Neural progenitor cell (in vitro differentiated cells): ENCODE measurements around the gene KNDC1. TPM values are rescaled to one million over a fixed set of nuclear protein-coding genes. Genes with fewer than 3 reads are reported as not detected.
"Not testable (repeated sequence)": the region's sequence is repeated elsewhere in the genome, so short reads cannot be mapped to it uniquely, and the experiment has no call there.

Experiments
- DNase-seq: peaks from one replicate; pipeline ENCODE4 v3.0.0-alpha.2; 2016; ENCODE audit warnings: low spot score
- H2AFZ ChIP-seq: fragments of 200-600 bp; sonication (generic); replicated peaks from 2 replicates; pipeline ENCODE4 v1.6.1; 2016; ENCODE audit warnings: antibody characterized with exemption
- H3F3A ChIP-seq: fragments of 200-600 bp; sonication (generic); 2 replicates; pipeline ENCODE4 v1.6.1; 2016; ENCODE audit warnings: antibody characterized with exemption, low read depth
- H3K27ac ChIP-seq: fragments of 200-600 bp; sonication (generic); 2 replicates; pipeline ENCODE4 v1.5.1; 2016; ENCODE audit warnings: mild to moderate bottlenecking
- H3K27me3 ChIP-seq: fragments of 200-600 bp; sonication (generic); 2 replicates; pipeline ENCODE4 v1.6.1; 2016; ENCODE audit warnings: mild to moderate bottlenecking, moderate library complexity
- H3K36me3 ChIP-seq: fragments of 200-600 bp; sonication (generic); 2 replicates; pipeline ENCODE4 v1.5.1; 2016
- H3K4me1 ChIP-seq: fragments of 200-600 bp; sonication (generic); 2 replicates; pipeline ENCODE4 v1.6.1; 2016; ENCODE audit warnings: mixed run types
- H3K4me2 ChIP-seq: fragments of 200-600 bp; sonication (generic); 2 replicates; pipeline ENCODE4 v1.6.1; 2016
- H3K4me3 ChIP-seq: fragments of 200-600 bp; sonication (generic); 2 replicates; pipeline ENCODE4 v1.5.1; 2016
- H3K79me2 ChIP-seq: fragments of 200-600 bp; sonication (generic); 2 replicates; pipeline ENCODE4 v1.6.1; 2016; ENCODE audit warnings: low read depth
- H3K9ac ChIP-seq: fragments of 200-600 bp; sonication (generic); 2 replicates; pipeline ENCODE4 v1.6.1; 2016
- H3K9me3 ChIP-seq: fragments of 200-600 bp; sonication (generic); 2 replicates; pipeline ENCODE4 v1.5.1; 2016; ENCODE audit warnings: low read depth
- H4K20me1 ChIP-seq: fragments of 200-600 bp; sonication (generic); 2 replicates; pipeline ENCODE4 v1.6.1; 2016; ENCODE audit warnings: low read depth
- H3K27ac Mint-ChIP-seq: 3 replicates; pipeline ENCODE4 v1.8.0; 2021; ENCODE audit warnings: mixed read lengths
- H3K27me3 Mint-ChIP-seq: 2 replicates; pipeline ENCODE4 v1.8.0; 2022; ENCODE audit warnings: low read depth, mild to moderate bottlenecking, inconsistent platforms, moderate library complexity, mixed read lengths; ENCODE audit not compliant: insufficient read depth
- H3K36me3 Mint-ChIP-seq: 3 replicates; pipeline ENCODE4 v1.8.0; 2021; ENCODE audit warnings: mixed read lengths
- H3K4me1 Mint-ChIP-seq: 3 replicates; pipeline ENCODE4 v1.8.0; 2021; ENCODE audit warnings: mixed read lengths
- H3K4me3 Mint-ChIP-seq: 3 replicates; pipeline ENCODE4 v1.8.0; 2021; ENCODE audit warnings: mild to moderate bottlenecking, moderate library complexity, mixed read lengths
- H3K9me3 Mint-ChIP-seq: 3 replicates; pipeline ENCODE4 v1.8.0; 2020; ENCODE audit warnings: mixed read lengths
- CTCF ChIP-seq: fragments of 200-600 bp; sonication (generic); IDR thresholded peaks from 2 replicates; pipeline ENCODE4 v1.5.1; 2017; ENCODE audit warnings: antibody characterized with exemption, mild to moderate bottlenecking
- EZH2 ChIP-seq: fragments of 200-600 bp; sonication (generic); IDR thresholded peaks from 2 replicates; pipeline ENCODE4 v1.6.1; 2017; ENCODE audit warnings: antibody characterized with exemption, mild to moderate bottlenecking, moderate library complexity
- EZH2phosphoT487 ChIP-seq: fragments of 200-600 bp; sonication (generic); IDR thresholded peaks from 2 replicates; pipeline ENCODE4 v1.6.1; 2017; ENCODE audit warnings: antibody characterized with exemption
- total RNA-seq: library from RNA; depleted of rRNA; stranded (reverse); fragments of >200 nt; gene quantifications from 2 replicates; pipeline ENCODE4 v1.2.3, GENCODE V29; 2015; ENCODE audit warnings: low replicate concordance

KNDC1 gene
- total RNA-seq, 1 donor from 2014 or later: 1.8 TPM

- H3K9me3 ChIP-seq: no peaks in the 10 kb centered on the region
- no peak overlapping the region for H3K4me3 ChIP-seq
- H3K27me3 ChIP-seq: peaks cover 100% of the 10 kb centered on the region
- peaks cover 9% of the 10 kb centered on the region for H3K4me1 Mint-ChIP-seq
- H3F3A ChIP-seq: peaks cover 11% of the 10 kb centered on the region
- no peak overlapping the region for H3K4me2 ChIP-seq
- H4K20me1 ChIP-seq: peaks cover 23% of the 10 kb centered on the region
- TF ChIP-seq CTCF (no peak), EZH2 (peak; percentile 47)
- DNase-seq: no peak
- no peak overlapping the region for H3K27ac ChIP-seq
- H3K9ac ChIP-seq: no peak overlapping the region
- H3K27ac Mint-ChIP-seq: no peak overlapping the region
- H3K27me3 Mint-ChIP-seq: peaks cover 67% of the 10 kb centered on the region
- H3K36me3 ChIP-seq: no peaks in the 10 kb centered on the region
- H3K79me2 ChIP-seq: no peaks in the 10 kb centered on the region
- no peak overlapping the region for H2AFZ ChIP-seq
- H3K4me3 Mint-ChIP-seq: no peak overlapping the region
- no peaks in the 10 kb centered on the region for H3K36me3 Mint-ChIP-seq
- H3K9me3 Mint-ChIP-seq: peaks cover 9% of the 10 kb centered on the region
- peaks cover 24% of the 10 kb centered on the region for H3K4me1 ChIP-seq
These were observed 72.0 kb downstream of the KNDC1 start for GRCh38 chr10:133231946-133232574.

GRCh38 chr10:133234796-133235195, 74.8 kb downstream of the KNDC1 start:
- H3K27ac Mint-ChIP-seq, H3K36me3 ChIP-seq, H3K36me3 Mint-ChIP-seq, H3K9ac ChIP-seq, H3K4me2 ChIP-seq, H2AFZ ChIP-seq, DNase-seq, H3K27ac ChIP-seq, H3K9me3 Mint-ChIP-seq, H3K4me3 Mint-ChIP-seq, H3K79me2 ChIP-seq, H3K4me3 ChIP-seq, H3K9me3 ChIP-seq: not testable (repeated sequence)
- H3K27me3 Mint-ChIP-seq: peaks cover 65% of the 10 kb centered on the region
- peaks cover 23% of the 10 kb centered on the region for H4K20me1 ChIP-seq
- peaks cover 100% of the 10 kb centered on the region for H3K27me3 ChIP-seq
- H3K4me1 ChIP-seq: peaks cover 36% of the 10 kb centered on the region
- peaks cover 12% of the 10 kb centered on the region for H3K4me1 Mint-ChIP-seq
- H3F3A ChIP-seq: peaks cover 19% of the 10 kb centered on the region

- H3F3A ChIP-seq: peaks cover 19% of the 10 kb centered on the region
- Mint-ChIP-seq H3K9me3 (peaks cover 5% of the 10 kb centered on the region), H3K4me3 (no peak overlapping the region), H3K4me1 (peaks cover 12% of the 10 kb centered on the region), H3K27ac (no peak overlapping the region), H3K27me3 (peaks cover 66% of the 10 kb centered on the region), H3K36me3 (no peaks in the 10 kb centered on the region)
- no peak for DNase-seq
- no peak overlapping the region for H3K9ac ChIP-seq
- H3K9me3 ChIP-seq: no peaks in the 10 kb centered on the region
- H3K27me3 ChIP-seq: peaks cover 98% of the 10 kb centered on the region
- no peaks in the 10 kb centered on the region for H3K79me2 ChIP-seq
- H3K4me2 ChIP-seq: peak overlapping the region; percentile 80
- H3K27ac ChIP-seq: no peak overlapping the region
- peaks cover 23% of the 10 kb centered on the region for H4K20me1 ChIP-seq
- H2AFZ ChIP-seq: no peak overlapping the region
- peaks cover 36% of the 10 kb centered on the region for H3K4me1 ChIP-seq
- TF ChIP-seq EZH2phosphoT487 (peak; percentile 81), EZH2 (peak; percentile 78), CTCF (no peak)
- H3K36me3 ChIP-seq: no peaks in the 10 kb centered on the region
- H3K4me3 ChIP-seq: peak overlapping the region; percentile 47
These were observed 75.3 kb downstream of the KNDC1 start for GRCh38 chr10:133235265-133235855.

- no peak overlapping the region for H3K27ac ChIP-seq
- Mint-ChIP-seq H3K4me1 (peaks cover 12% of the 10 kb centered on the region), H3K9me3 (peaks cover 5% of the 10 kb centered on the region), H3K27me3 (peaks cover 71% of the 10 kb centered on the region), H3K36me3 (no peaks in the 10 kb centered on the region), H3K4me3 (no peak overlapping the region), H3K27ac (no peak overlapping the region)
- H3K4me2 ChIP-seq: peak overlapping the region; percentile 80
- no peaks in the 10 kb centered on the region for H3K9me3 ChIP-seq
- TF ChIP-seq EZH2phosphoT487: no peak
- no peak for TF ChIP-seq CTCF
- TF ChIP-seq EZH2: no peak
- H3K4me3 ChIP-seq: peak overlapping the region; percentile 47
- no peak overlapping the region for H3K9ac ChIP-seq
- peaks cover 23% of the 10 kb centered on the region for H4K20me1 ChIP-seq
- H2AFZ ChIP-seq: no peak overlapping the region
- no peaks in the 10 kb centered on the region for H3K36me3 ChIP-seq
- peaks cover 36% of the 10 kb centered on the region for H3K4me1 ChIP-seq
- H3F3A ChIP-seq: peaks cover 22% of the 10 kb centered on the region
- no peaks in the 10 kb centered on the region for H3K79me2 ChIP-seq
- H3K27me3 ChIP-seq: peaks cover 97% of the 10 kb centered on the region
- DNase-seq: no peak
These were observed 75.9 kb downstream of the KNDC1 start for GRCh38 chr10:133235932-133236331.
